Left colon (tissue), 2 donors: ENCODE results near the gene FIG4. TPM values are rescaled to one million over a fixed set of nuclear protein-coding genes. Genes with fewer than 3 reads are reported as not detected.

Source experiments
- ATAC-seq: fragments of 200-7000 bp; cut with Tn5 transposase; one replicate; pipeline ENCODE4 v1.9.1; 2020; ENCODE audit warnings: mild to moderate bottlenecking, moderate library complexity
- DNase-seq, 2 donors: peaks; one replicate each; pipeline ENCODE4 v3.0.0-alpha.2; 2020
- intact Hi-C, 2 donors: fragments of 100-400 bp; cut with DNase I in 1 of 2; cut with micrococcal nuclease in 1 of 2; formaldehyde crosslinking; loops; one replicate each; pipeline versions ENCODE4 v1.11.2 to v1.14.0; 2022; cut with DNase I, micrococcal nuclease
- total RNA-seq, 2 donors: library from RNA; stranded (reverse); fragmentation: NEBNext Ultra II Directional; extraction: Animal tissue kit (Norgen Biotek cat#: 25700); gene quantifications; one replicate each; pipeline ENCODE4 v1.2.1, GENCODE V29; 2021
- donor health status: DM: no; HTN: no; CAD: no.
- donor health status: DM: yes; HTN: yes; CAD: no.

FIG4 gene
- total RNA-seq, 2 donors from 2014 or later = 15.3 to 15.9 TPM

GRCh38 chr6:109783250-109783986, 92.3 kb downstream of the FIG4 start:
- intact Hi-C loops = no loop called here
- DNase-seq = no peak
- ATAC-seq = no peak

- DNase-seq = no peak
- intact Hi-C loops = no loop called here
- no peak for ATAC-seq
Observed at GRCh38 chr6:109787312-109787711, 96.2 kb downstream of the FIG4 start.

GRCh38 chr6:109788687-109789086, 97.6 kb downstream of the FIG4 start:
- intact Hi-C loops = no loop called here
- no peak for ATAC-seq
- no peak for DNase-seq

GRCh38 chr6:109790131-109790530, 99.0 kb downstream of the FIG4 start:
- intact Hi-C loops = no loop called here
- no peak for DNase-seq
- ATAC-seq = no peak

- no peak for ATAC-seq
- DNase-seq = no peak
- intact Hi-C loops = no loop called here
Observed at GRCh38 chr6:109791301-109791700, 100.2 kb downstream of the FIG4 start.

- ATAC-seq (no peak), DNase-seq (no peak)
- intact Hi-C loops = no loop called here
Observed at GRCh38 chr6:109793021-109793420, 101.9 kb downstream of the FIG4 start.

- intact Hi-C loops = no loop called here
- ATAC-seq (peak; percentile 98), DNase-seq (no peak)
Observed at GRCh38 chr6:109793792-109794191, 102.7 kb downstream of the FIG4 start.

- DNase-seq (no peak), ATAC-seq (peak; percentile 12)
- intact Hi-C loops = no loop called here
Observed at GRCh38 chr6:109794201-109794923, 103.3 kb downstream of the FIG4 start.

- intact Hi-C loops = no loop called here
- DNase-seq = no peak
- no peak for ATAC-seq
Observed at GRCh38 chr6:109795994-109796555, 105.0 kb downstream of the FIG4 start.

GRCh38 chr6:109799129-109799528, 108.0 kb downstream of the FIG4 start:
- DNase-seq = no peak
- intact Hi-C loops = no loop called here
- ATAC-seq = no peak

GRCh38 chr6:109799664-109800063, 108.6 kb downstream of the FIG4 start:
- DNase-seq (no peak), ATAC-seq (peak; percentile 43)
- intact Hi-C loops = no loop called here

- intact Hi-C loops = no loop called here
- DNase-seq = no peak
- ATAC-seq = no peak
Observed at GRCh38 chr6:109800771-109801170, 109.7 kb downstream of the FIG4 start.

GRCh38 chr6:109801794-109802193, 110.7 kb downstream of the FIG4 start:
- intact Hi-C loops = no loop called here
- no peak for DNase-seq
- ATAC-seq = no peak

GRCh38 chr6:109804020-109804419, 112.9 kb downstream of the FIG4 start:
- no peak for ATAC-seq
- intact Hi-C loops = no loop called here
- DNase-seq = no peak

GRCh38 chr6:109807881-109808280, 116.8 kb downstream of the FIG4 start:
- intact Hi-C loops = no loop called here
- DNase-seq = no peak
- ATAC-seq = no peak

GRCh38 chr6:109808837-109809236, 117.7 kb downstream of the FIG4 start:
- ATAC-seq = no peak
- intact Hi-C loops = no loop called here
- no peak for DNase-seq

GRCh38 chr6:109815054-109815453, 124.0 kb downstream of the FIG4 start:
- ATAC-seq (no peak), DNase-seq (no peak)
- intact Hi-C loops = no loop called here

- intact Hi-C loops = no loop called here
- ATAC-seq (peak; percentile 49), DNase-seq (no peak)
Observed at GRCh38 chr6:109816452-109817374, 125.6 kb downstream of the FIG4 start.

GRCh38 chr6:109820706-109821350, 129.7 kb downstream of the FIG4 start:
- ATAC-seq (no peak), DNase-seq (no peak)
- intact Hi-C loops = no loop called here
